Measurements from ENCODE around the gene MLH1. TPM values are rescaled to one million over a fixed set of nuclear protein-coding genes. Genes with fewer than 3 reads are reported as not detected.

MLH1 gene
- total RNA-seq, 2 experiments from 2014 or later, result 50.9 to 57.5 TPM

GRCh38 chr3:37025561-37026335 is 32.4 kb downstream of the MLH1 start:
- POLR2A ChIA-PET, result interaction anchor here (1.6 kb wide), 1 partner anchor 32 kb away, joined by 6 read pairs; the partner anchor contains the start of genes EPM2AIP1 and MLH1
- peaks cover 9% of the 10 kb centered on the region for H3K4me1 Mint-ChIP-seq
- no peak overlapping the region for H3K27ac Mint-ChIP-seq
- no peaks in the 10 kb centered on the region for H3K9me3 Mint-ChIP-seq
- H3K27me3 Mint-ChIP-seq, result no peaks in the 10 kb centered on the region
- DNase-seq, result no peak
- CTCF ChIA-PET, result interaction anchor here (0.6 to 2.1 kb wide), 5 partner anchors 35 to 188 kb away, joined by 3 to 13 read pairs (median 4); no protein-coding TSS in a partner anchor
- no peak overlapping the region for H3K4me3 Mint-ChIP-seq
- H3K36me3 Mint-ChIP-seq (ENCODE audit: low read depth), result peaks cover 74% of the 10 kb centered on the region

- ChIA-PET CTCF (interaction anchor here (0.6 to 0.7 kb wide), 2 partner anchors 27 to 185 kb away, joined by 3 read pairs; no protein-coding TSS in a partner anchor), POLR2A (no interaction called here)
- Mint-ChIP-seq H3K27me3 (no peaks in the 10 kb centered on the region), H3K4me1 (peaks cover 10% of the 10 kb centered on the region), H3K36me3 (ENCODE audit: low read depth) (peaks cover 74% of the 10 kb centered on the region), H3K4me3 (no peak overlapping the region), H3K27ac (no peak overlapping the region), H3K9me3 (no peaks in the 10 kb centered on the region)
- DNase-seq, result no peak
These were observed 33.5 kb downstream of the MLH1 start for GRCh38 chr3:37026851-37027250.

GRCh38 chr3:37028329-37028728 is 35.0 kb downstream of the MLH1 start:
- ChIA-PET CTCF (no interaction called here), POLR2A (no interaction called here)
- no peak overlapping the region for H3K27ac Mint-ChIP-seq
- H3K4me3 Mint-ChIP-seq, result no peak overlapping the region
- H3K36me3 Mint-ChIP-seq (ENCODE audit: low read depth), result peaks cover 74% of the 10 kb centered on the region
- DNase-seq, result no peak
- H3K9me3 Mint-ChIP-seq, result no peaks in the 10 kb centered on the region
- no peaks in the 10 kb centered on the region for H3K27me3 Mint-ChIP-seq
- peaks cover 10% of the 10 kb centered on the region for H3K4me1 Mint-ChIP-seq

GRCh38 chr3:37029111-37029510 is 35.8 kb downstream of the MLH1 start:
- H3K4me1 Mint-ChIP-seq, result peaks cover 10% of the 10 kb centered on the region
- peaks cover 74% of the 10 kb centered on the region for H3K36me3 Mint-ChIP-seq (ENCODE audit: low read depth)
- POLR2A ChIA-PET, result no interaction called here

GRCh38 chr3:37029516-37030163 is 36.3 kb downstream of the MLH1 start:
- no peak for DNase-seq
- ChIA-PET CTCF (no interaction called here), POLR2A (no interaction called here)
- H3K4me1 Mint-ChIP-seq, result peaks cover 9% of the 10 kb centered on the region
- no peak overlapping the region for H3K4me3 Mint-ChIP-seq
- H3K9me3 Mint-ChIP-seq, result no peaks in the 10 kb centered on the region
- H3K27ac Mint-ChIP-seq, result no peak overlapping the region
- peaks cover 75% of the 10 kb centered on the region for H3K36me3 Mint-ChIP-seq (ENCODE audit: low read depth)
- H3K27me3 Mint-ChIP-seq, result no peaks in the 10 kb centered on the region

More at GRCh38 chr3:37029111-37029510, 35.8 kb downstream of the MLH1 start:
- no peak overlapping the region for H3K27ac Mint-ChIP-seq
- DNase-seq, result no peak
- H3K4me3 Mint-ChIP-seq, result no peak overlapping the region
- no peaks in the 10 kb centered on the region for H3K9me3 Mint-ChIP-seq
- CTCF ChIA-PET, result no interaction called here
- no peaks in the 10 kb centered on the region for H3K27me3 Mint-ChIP-seq

GRCh38 chr3:37030588-37030987 is 37.3 kb downstream of the MLH1 start:
- H3K9me3 Mint-ChIP-seq, result no peaks in the 10 kb centered on the region
- DNase-seq, result no peak
- no peak overlapping the region for H3K4me3 Mint-ChIP-seq
- POLR2A ChIA-PET, result no interaction called here
- CTCF ChIA-PET, result no interaction called here
- peaks cover 5% of the 10 kb centered on the region for H3K4me1 Mint-ChIP-seq
- no peak overlapping the region for H3K27ac Mint-ChIP-seq
- peaks cover 80% of the 10 kb centered on the region for H3K36me3 Mint-ChIP-seq (ENCODE audit: low read depth)
- no peaks in the 10 kb centered on the region for H3K27me3 Mint-ChIP-seq

GRCh38 chr3:37031096-37031682 is 37.9 kb downstream of the MLH1 start:
- Mint-ChIP-seq H3K9me3 (no peaks in the 10 kb centered on the region), H3K27me3 (no peaks in the 10 kb centered on the region), H3K4me3 (no peak overlapping the region), H3K36me3 (ENCODE audit: low read depth) (peaks cover 82% of the 10 kb centered on the region), H3K4me1 (peaks cover 5% of the 10 kb centered on the region), H3K27ac (no peak overlapping the region)
- ChIA-PET POLR2A (no interaction called here), CTCF (no interaction called here)
- no peak for DNase-seq

GRCh38 chr3:37032961-37033360 is 39.6 kb downstream of the MLH1 start:
- H3K4me3 Mint-ChIP-seq, result no peak overlapping the region
- CTCF ChIA-PET, result interaction anchor here (2.9 kb wide), 1 partner anchor 8 kb away, joined by 13 read pairs; no protein-coding TSS in a partner anchor
- no peaks in the 10 kb centered on the region for H3K27me3 Mint-ChIP-seq
- peaks cover 83% of the 10 kb centered on the region for H3K36me3 Mint-ChIP-seq (ENCODE audit: low read depth)
- H3K27ac Mint-ChIP-seq, result no peak overlapping the region
- no peak for DNase-seq
- peaks cover 5% of the 10 kb centered on the region for H3K4me1 Mint-ChIP-seq
- POLR2A ChIA-PET, result no interaction called here
- no peaks in the 10 kb centered on the region for H3K9me3 Mint-ChIP-seq

GRCh38 chr3:37037352-37037751 is 44.0 kb downstream of the MLH1 start:
- CTCF ChIA-PET, result interaction anchor here (1.4 kb wide), 1 partner anchor 13 kb away, joined by 3 read pairs; no protein-coding TSS in a partner anchor

GRCh38 chr3:37039161-37039846 is 46.0 kb downstream of the MLH1 start:
- Mint-ChIP-seq H3K4me1 (no peaks in the 10 kb centered on the region), H3K27ac (no peak overlapping the region), H3K9me3 (no peaks in the 10 kb centered on the region), H3K36me3 (ENCODE audit: low read depth) (peaks cover 71% of the 10 kb centered on the region), H3K27me3 (no peaks in the 10 kb centered on the region), H3K4me3 (no peak overlapping the region)
- POLR2A ChIA-PET, result interaction anchor here (0.8 kb wide), 1 partner anchor 46 kb away, joined by 3 read pairs; the partner anchor contains the start of gene MLH1
- CTCF ChIA-PET, result no interaction called here
- DNase-seq, result no peak

More at GRCh38 chr3:37037352-37037751, 44.0 kb downstream of the MLH1 start:
- H3K4me3 Mint-ChIP-seq, result no peak overlapping the region
- no peaks in the 10 kb centered on the region for H3K9me3 Mint-ChIP-seq
- POLR2A ChIA-PET, result interaction anchor here (1.5 kb wide), 1 partner anchor 13 kb away, joined by 3 read pairs; no protein-coding TSS in a partner anchor
- no peaks in the 10 kb centered on the region for H3K4me1 Mint-ChIP-seq
- no peaks in the 10 kb centered on the region for H3K27me3 Mint-ChIP-seq
- no peak for DNase-seq
- peaks cover 80% of the 10 kb centered on the region for H3K36me3 Mint-ChIP-seq (ENCODE audit: low read depth)
- H3K27ac Mint-ChIP-seq, result no peak overlapping the region

GRCh38 chr3:37040231-37040630 is 46.9 kb downstream of the MLH1 start:
- H3K4me1 Mint-ChIP-seq, result no peaks in the 10 kb centered on the region
- DNase-seq, result no peak
- peaks cover 69% of the 10 kb centered on the region for H3K36me3 Mint-ChIP-seq (ENCODE audit: low read depth)
- no peaks in the 10 kb centered on the region for H3K9me3 Mint-ChIP-seq
- CTCF ChIA-PET, result no interaction called here
- POLR2A ChIA-PET, result no interaction called here
- no peaks in the 10 kb centered on the region for H3K27me3 Mint-ChIP-seq
- H3K4me3 Mint-ChIP-seq, result no peak overlapping the region
- no peak overlapping the region for H3K27ac Mint-ChIP-seq

GRCh38 chr3:37041546-37042195 is 48.4 kb downstream of the MLH1 start:
- Mint-ChIP-seq H3K27me3 (no peaks in the 10 kb centered on the region), H3K36me3 (ENCODE audit: low read depth) (peaks cover 60% of the 10 kb centered on the region), H3K9me3 (no peaks in the 10 kb centered on the region), H3K27ac (no peak overlapping the region), H3K4me3 (no peak overlapping the region), H3K4me1 (no peaks in the 10 kb centered on the region)
- DNase-seq, result no peak
- CTCF ChIA-PET, result no interaction called here
- POLR2A ChIA-PET, result interaction anchor here (0.7 kb wide), 1 partner anchor 204 kb away, joined by 3 read pairs; no protein-coding TSS in a partner anchor

Data from activated CD4-positive, alpha-beta memory T cell treated with anti-CD3 and anti-CD28 coated beads, Interleukin-2, amount 10 ng/mL, durations not matched to agents 7 days and 5 days (primary cell).